Left hindlimb (tissue), 1 donor: ENCODE results near the gene SNCAIP.
A peak's percentile ranks its signal among the peaks of the same experiment; 100 is the strongest.
"Not testable (repeated sequence)": the region's sequence is repeated elsewhere in the genome, so short reads cannot be mapped to it uniquely, and the experiment has no call there.

Experiments used
- DNase-seq: peaks from one replicate; pipeline ENCODE4 v3.0.0-alpha.2; 2018

Gene SNCAIP

DNA sequence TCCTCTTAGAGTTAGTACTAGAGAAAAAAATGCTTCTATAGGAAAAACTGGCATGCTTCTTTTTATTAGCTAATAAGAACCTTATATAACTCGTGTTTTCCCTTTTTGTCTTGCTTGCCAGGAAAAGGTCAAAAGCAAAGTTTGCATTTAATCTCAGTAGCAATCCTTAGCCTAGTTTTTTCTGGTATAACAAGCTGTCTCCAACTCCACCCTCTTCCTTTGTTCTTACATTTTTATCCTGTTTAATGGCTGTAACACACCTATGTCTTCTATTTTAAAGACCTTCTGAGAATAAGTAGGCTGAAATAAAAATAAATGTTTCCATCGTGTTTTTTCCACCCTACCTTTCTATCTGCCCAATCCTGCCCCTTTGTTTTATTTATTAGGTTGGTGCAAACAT, 158.3 kb downstream of the SNCAIP start:
- DNase-seq: no peak

DNA sequence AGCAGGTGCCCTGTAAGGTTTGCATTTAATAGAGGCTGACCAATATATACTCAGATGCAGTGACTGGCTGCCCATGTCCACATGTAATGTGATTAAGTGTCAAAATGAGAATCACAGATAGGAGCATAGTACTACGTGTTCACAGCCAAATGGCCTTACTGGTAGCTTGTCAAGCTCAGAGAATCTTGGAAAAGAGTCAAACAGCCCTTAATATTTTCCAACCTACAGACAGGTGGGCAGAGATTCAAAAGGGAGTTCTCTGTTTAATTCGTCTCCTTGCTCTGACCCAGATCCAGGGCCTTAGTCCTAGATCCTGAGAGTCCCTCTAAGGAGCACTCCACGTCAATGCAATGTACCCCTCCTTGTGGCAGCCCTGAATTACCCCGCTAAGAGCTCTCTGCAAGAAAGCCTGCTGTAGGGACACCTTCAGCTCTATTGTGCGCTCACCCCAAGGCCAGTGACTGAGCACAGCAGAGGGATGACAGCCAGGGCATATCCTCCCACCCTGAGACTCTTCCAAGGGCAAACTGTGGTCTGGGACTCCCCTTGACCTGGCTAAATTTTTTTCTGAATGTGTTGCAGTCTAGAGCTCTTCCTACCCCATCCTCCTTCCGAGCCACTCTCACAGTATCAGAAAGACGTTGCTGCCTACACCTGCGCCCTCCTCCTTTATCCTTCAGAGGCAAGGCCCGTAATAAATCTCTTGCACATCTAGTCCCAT, 159.2 kb downstream of the SNCAIP start:
- no peak for DNase-seq

DNA sequence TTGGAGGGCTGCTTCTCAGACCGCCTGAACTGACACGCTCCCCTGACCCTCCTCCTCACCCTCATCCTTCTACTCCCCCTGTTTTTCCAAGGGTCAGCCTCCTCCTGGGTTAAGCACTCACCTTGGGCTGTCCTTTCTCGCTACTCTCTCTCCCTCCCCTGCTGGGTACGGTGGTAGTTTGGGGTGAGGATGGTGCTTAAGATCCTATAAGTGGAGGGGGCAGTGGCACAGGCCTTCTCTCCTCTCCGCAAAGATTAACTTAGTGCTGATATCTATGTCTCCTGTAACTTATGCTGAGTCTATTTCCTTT, 159.7 kb downstream of the SNCAIP start:
- no peak for DNase-seq

DNA sequence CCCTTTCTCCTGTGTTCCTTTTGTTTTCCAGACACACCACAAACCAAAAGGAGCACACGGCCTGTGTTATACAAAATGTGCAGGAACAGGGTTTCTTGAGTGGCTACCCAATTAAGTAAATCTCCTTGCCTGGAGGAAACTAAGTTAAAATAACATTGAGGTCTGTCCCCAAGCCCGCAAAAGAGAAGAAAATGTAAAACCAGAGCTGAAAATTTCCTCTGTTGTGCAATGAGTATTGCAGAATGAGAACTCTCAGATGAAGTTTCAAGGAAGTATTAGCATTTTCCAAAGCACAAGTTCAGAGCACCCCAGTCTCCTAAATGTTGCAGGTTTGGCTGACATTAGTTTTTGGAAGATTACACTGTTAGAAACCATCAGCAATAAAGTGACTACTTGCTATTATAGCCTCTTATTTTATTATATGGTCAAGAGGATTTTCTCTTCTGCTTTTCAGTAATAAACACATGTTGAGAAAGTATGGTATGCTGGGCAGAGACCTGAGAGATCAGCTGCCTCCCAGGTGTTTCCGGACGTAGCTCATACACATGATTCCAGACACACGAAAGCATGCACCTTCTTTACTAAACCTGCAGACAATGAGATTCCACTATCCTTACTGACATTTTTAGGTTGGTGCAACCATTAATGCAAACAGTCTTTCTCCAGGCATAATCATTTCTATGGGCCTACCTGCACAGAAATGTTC, 161.3 kb downstream of the SNCAIP start:
- DNase-seq: no peak

DNA sequence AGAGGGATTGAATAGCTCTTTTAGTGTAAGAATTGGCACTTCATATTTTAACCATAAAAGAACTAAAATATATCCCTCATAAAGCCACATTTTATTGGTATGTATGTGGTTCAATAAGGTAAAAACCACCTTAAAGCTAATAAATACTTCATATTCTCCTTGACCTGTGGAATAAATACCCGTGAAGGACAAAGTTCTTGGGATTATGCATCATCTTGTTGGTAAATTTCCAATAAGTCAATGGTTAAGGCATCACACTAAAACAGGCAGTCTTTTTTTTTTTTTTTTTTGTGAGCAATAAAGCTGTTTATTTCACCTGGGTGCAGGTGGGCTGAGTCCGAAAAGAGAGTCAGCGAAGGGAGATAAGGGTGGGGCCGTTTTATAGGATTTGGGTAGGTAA, 161.9 kb downstream of the SNCAIP start:
- no peak for DNase-seq

DNA sequence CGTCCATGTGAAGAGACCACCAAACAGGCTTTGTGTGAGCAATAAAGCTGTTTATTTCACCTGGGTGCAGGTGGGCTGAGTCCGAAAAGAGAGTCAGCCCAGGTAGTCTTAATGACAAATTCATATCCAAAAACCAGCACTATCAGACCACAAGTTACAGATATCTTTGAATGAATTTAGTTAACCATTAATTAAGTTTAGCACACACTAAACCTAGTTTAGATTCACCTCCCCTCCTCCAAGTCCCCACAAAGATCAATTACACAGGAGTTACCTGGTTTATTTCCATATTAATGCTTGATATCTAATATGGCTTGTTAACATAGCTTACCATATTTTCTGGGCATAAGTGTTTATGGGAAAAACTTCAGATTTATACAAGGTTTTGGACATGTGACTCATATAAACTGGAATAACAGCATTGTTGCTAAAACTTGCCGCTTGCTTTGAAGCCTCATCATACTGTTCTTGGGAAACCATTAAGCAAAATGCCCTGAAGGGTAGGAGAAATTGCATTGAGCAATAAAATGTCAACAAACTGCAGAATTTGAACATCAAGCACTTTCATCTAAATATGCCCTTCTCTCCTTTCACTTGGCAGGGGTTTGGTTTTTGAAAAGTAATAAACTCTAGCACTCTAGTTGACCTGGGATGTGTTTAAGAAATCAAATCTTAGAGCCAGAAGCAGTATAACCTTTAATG, 166.9 kb downstream of the SNCAIP start:
- no peak for DNase-seq

DNA sequence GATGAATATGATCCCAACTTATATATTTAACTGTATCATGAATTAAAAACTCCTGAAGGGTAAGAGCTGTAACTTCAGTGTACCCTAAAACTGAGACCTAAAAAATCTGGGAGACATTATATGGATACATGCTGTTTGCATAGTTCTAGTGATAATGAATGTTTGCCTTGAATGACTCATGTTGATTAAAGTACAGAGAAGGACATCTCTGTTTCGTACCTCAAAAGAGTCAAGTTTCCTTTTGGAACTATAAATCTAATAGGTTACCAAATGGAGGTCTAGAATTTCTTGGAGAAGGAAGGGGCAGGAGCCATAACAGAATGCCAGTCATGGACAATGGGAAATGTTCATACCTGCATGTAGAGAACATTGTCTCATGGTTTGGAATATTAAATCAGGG, 168.1 kb downstream of the SNCAIP start:
- no peak for DNase-seq

DNA sequence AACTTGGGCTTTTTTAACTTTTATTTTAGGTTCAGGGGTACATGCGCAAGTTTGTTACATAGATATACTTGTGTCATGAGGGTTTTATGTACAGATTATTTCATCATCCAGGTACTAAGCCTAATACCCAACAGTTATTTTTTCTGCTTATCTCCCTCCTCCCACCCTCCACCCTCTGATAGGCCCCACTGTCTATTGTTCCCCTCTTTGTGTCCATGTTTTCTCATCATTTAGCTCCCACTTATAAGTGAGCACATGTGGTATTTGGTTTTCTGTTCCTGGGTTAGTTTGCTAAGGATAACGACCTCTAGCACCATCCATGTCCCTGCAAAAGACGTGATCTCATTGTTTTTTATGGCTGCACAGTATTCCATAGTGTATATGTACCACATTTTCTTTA, 172.1 kb downstream of the SNCAIP start:
- no peak for DNase-seq

DNA sequence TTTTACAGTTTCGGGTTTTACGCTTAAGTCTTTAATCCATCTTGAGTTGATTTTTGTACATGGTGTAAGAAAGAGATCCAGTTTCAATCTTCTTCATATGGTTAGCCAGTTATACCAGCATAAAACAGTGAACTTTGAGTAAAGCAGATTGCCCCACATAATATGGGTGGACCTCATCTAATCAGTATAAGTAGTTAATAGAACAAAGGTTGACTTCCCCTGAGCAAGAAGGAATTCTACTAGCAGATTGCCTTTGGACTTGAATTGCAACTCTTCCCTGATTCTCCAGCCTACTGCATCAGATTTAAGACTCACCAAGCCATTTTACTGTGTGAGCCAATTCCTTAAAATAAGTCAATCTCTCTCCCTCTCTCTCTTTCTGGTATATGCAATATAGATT, 173.2 kb downstream of the SNCAIP start:
- no peak for DNase-seq

DNA sequence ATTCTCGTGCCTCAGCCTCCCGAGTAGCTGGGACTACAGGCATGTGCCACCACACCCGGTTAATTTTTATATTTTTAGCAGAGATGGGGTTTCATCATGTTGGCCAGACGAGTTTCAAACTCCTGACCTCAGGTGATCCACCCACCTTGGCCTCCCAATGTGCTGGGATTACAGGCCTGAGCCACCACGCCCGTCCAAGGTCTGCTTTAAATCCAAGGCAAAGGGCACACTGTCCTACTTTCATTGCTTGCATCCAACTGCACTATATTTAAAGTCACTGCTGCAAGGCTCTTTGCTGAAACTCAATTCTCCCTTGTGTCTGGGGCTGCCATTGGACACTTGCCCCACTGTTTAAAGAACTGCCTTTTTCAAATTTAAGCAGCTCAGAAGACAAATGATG, 174.6 kb downstream of the SNCAIP start:
- not testable (repeated sequence) for DNase-seq

DNA sequence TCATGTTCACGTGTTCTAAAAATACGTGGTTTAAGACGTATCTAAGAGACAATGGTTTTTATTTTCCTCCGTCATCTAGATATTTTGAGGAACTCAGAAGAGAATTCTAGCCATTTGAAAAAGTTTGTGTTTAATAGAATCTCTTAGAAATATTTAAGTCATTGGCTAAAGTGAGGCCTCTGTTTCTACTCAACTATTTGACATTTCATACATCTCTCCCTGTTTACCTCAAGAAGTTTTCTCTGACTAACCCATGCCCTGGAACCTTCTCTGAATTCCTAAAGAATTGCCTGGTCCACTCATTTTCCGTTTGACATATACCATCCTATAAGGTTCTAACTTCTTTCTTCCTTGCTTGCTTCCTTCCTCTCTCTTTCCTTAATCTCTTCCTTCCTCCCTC, 178.7 kb downstream of the SNCAIP start:
- no peak for DNase-seq

DNA sequence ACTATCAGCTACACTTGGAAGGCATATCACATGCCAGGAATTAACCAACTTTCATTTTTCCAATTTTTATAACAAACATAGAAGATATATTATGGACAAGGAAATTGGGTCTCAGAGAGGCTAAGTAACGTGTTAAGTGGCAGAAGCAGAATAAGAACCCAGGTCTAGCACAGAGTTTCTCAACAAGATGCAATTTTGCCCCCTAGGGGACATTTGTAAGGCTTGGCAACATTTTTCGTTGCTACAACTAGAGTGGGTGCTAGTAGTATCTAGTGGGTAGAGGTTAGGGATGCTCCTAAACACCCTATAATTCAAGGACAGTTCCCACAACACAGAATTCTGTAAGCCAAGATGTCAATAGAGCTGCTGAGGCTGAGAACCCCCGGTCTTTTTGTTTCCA, 180.6 kb downstream of the SNCAIP start:
- DNase-seq: no peak

DNA sequence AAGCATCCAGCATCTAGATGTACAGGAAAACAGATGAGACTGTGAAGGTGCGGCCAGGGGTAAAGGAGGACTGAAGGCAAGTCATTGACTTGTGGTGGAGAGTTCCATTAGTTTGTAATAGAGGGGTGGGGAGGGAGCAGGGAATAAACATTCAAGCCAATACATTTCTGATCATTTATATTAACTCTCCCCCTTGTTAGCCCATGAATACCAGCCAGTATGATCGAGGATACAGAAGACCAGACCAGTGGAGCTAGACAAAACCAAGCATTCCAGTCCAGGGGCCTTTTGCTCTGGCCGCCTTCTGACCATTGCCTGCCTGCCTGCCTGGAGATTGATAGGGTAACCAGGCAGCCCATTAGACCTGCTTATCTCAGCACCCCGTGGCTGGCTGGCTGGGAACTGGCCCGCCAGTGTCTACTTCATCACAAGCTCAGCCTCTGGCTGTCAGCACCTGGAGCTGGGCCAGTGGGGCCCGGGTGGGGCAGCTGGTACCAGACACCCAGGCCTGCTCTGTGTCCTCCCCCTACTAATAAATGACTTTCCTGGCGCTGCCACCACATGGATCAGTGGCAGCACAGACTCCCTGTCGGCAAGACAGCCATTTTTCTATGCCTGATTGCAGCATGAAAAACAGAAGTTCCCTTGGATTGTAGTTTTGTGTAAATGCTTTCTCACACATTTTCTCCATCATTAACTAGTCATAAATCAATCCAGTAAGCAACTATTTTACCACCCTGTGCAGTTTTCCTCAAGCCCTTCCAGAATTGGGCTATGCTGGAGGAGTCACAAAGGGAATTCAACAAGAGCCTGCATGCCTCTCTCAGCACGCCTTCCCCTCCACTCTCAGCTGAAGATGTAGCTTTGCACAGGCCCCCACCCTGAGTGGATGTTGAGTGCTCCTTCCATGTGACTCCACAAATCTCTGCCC, 181.3 kb downstream of the SNCAIP start:
- no peak for DNase-seq

DNA sequence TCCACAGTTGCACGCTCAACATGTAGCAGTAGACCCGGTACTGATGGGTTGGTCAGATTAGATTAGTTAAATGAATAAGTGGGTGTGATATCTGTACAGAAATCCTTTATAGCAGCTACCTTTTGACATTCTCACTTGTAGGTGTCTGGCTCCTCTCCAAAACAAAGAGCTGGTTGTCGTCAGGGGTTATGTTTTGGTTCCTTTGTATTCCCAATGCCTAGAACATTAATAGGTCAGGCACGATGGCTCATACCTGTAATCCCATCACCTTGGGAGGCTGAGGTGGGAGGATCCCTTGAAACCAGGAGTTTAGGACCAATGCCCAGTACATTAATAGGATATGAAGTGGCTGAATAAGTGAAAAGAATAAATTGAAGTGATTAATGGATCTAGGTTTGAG, 182.1 kb downstream of the SNCAIP start:
- DNase-seq: no peak

DNA sequence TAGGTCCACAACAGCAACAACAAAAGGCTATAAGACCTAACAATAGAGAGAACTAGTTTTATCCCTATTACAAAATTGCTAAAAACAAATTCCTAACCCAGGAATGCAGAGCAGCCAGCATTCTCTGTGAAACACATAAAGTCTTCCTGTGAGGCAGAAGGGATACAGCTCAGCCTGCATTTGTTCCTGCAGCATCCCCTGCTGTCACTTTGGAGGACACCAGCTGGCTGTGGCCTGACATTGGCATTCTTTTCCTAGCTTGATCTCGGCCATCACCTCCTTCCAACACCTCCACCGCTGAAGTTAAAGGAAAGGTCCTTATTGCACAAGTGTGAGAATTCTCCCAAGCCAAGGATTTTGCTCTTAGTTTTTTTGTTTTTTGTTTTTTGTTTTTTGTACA, 186.1 kb downstream of the SNCAIP start:
- DNase-seq: no peak

DNA sequence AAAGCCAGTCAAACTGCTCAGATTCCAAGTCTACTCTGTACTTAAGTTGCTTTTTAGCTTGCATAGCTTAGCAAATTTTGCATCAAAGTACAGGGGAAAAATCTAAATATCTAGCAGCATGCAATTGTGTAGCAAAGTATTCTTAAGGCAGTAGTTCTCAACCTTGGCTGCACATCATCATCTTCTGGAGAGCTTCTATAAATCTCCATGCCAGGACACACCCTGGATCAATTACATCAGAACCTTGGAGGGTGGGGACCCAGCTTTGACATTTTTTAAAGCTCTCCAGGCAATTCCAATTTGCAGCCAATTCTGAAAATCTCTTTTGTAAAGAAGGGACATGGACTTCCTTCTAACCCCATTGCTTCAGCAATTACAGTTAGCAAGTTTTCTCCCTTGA, 187.5 kb downstream of the SNCAIP start:
- peak; percentile 36 for DNase-seq

DNA sequence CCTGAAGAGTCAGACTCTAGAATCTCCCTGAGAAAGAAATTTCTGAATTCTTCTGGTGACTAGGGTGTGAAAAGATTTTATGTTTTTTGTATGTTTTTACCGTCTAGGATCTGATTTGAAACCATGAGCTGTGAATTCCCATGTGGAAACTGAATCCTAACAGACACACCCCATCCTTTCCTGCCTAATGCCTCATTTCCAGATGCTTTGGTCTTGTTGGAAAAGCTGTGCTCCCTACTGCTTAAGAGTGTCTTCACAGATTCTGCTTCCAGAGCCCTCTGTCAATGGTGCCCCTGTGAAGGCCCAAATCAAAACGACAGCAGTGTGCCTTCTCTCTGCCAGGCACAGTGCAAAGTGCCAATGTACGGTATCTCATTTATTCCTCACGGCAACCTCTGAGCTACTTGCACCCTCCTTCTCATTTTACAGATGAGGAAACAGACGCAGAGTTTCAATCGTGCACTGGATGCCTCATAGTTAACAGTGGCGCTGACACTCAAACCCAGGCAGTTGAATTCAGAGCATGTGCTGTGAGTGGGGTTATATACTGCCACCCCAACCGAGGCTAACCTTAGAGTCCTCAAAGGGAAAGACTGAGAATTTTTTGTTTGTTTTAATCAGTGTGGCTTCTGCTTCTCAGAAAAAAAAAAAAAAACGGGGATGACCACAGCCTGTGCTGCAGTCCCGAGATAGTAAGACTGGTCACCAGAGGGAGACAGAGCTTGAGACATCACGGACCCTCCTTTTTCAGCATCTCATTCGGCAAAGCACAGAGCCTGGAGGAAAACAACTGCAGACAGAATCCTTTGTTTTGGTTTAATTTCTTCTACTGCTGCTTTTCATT, 188.4 kb downstream of the SNCAIP start:
- DNase-seq: peak; percentile 63

DNA sequence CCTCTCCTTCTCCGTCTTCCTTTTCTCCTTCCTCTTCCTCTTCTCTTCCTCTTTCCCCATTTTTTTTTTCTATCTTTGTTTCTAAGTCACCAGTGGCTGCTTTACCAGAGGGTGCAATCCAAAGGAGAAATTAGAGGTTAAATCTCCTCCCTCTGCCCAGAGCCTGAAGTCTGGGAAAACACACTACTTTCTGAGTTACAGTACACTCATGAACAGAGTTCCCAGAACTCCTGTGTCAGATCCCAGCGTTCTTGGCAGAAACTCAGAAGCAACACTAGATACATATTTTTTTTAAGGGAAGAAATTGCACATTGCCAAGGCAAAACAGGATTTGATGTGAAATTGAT, 189.0 kb downstream of the SNCAIP start:
- DNase-seq: peak; percentile 60

DNA sequence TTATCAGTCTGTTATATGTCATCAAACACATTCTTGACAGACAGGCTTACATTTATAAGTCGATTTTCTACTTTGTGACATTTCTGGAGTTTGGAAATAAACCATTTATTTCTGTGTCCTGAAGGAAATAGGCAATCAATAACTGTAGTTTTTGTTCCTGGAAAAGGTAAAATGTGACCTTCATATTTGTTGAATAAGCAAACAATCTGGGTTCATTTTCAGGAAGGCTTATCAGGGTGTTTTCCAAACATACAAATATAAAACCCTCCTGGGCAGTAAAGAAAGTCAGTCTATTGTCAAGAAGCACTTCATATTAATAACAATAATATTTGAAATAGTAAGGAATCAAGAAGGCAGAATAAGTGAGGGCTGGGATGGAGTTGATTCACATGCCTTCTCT, 195.0 kb downstream of the SNCAIP start:
- no peak for DNase-seq

DNA sequence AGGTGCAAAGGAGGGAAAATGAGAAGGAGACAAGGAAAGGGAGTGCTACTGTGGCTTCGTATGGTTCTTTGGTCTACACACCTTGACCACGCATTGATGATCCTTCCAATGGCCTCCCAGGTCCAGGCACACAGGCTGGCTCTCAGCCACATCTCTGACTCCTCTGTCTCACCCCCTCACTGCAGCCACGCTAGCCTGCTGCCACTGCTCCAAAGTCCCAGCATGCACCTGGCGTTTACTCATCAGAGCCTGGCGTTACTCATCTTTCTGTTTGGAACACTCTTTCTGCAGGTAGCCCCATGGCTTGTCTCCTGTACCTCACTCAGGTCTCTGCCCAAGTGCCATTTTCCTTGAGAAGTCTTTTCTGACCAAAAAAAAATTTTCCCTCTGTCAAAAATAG, 195.5 kb downstream of the SNCAIP start:
- no peak for DNase-seq

DNA sequence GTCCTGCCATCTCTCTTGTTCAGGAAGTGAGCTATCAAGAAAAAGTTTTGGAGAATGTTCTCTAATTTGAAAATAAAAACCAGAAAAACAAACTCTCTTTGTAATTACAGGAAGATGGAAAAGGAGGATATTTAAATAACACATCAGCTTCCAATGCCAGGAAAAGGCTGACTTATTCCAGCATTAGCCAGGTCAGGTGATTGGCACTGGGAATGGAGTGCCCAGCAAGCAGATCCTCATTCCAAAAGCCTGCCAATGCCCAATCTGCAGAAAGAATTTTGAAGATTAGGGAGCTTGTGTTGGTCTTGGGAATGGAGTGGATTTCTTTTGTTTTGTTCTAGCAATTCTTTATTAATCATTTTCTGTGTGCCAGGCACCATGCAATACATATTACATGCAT, 196.6 kb downstream of the SNCAIP start:
- no peak for DNase-seq
